DND-41 (cell line): Measurements from ENCODE around the gene DYRK1B.

Experiments
- ATAC-seq: fragments of 200-7000 bp; cut with Tn5 transposase; 3 replicates; pipeline ENCODE4 v1.9.1; 2021; ENCODE audit warnings: low read depth; ENCODE audit not compliant: insufficient read depth
- DNase-seq: peaks from one replicate; pipeline ENCODE4 v3.0.0-alpha.2; 2020
- H2AFZ ChIP-seq: 2 replicates; pipeline ENCODE4 v1.6.0; 2012; ENCODE audit warnings: low read depth, low read length
- H3K27ac ChIP-seq: 2 replicates; pipeline ENCODE4 v1.5.1; 2012; ENCODE audit warnings: low read length, inconsistent platforms
- H3K27me3 ChIP-seq: fragments of 200-600 bp; sonication (generic); 2 replicates; pipeline ENCODE4 v1.6.0; 2012; ENCODE audit warnings: low read length, mild to moderate bottlenecking, inconsistent platforms; ENCODE audit not compliant: insufficient read depth, poor library complexity
- H3K36me3 ChIP-seq: 2 replicates; pipeline ENCODE4 v1.5.1; 2012; ENCODE audit warnings: low read length, inconsistent platforms; ENCODE audit not compliant: insufficient read depth
- H3K4me1 ChIP-seq: 2 replicates; pipeline ENCODE4 v1.5.1; 2012; ENCODE audit warnings: mild to moderate bottlenecking, low read length; ENCODE audit not compliant: insufficient read depth
- H3K4me2 ChIP-seq: 2 replicates; pipeline ENCODE4 v1.6.0; 2012; ENCODE audit warnings: mild to moderate bottlenecking, moderate library complexity, low read length, inconsistent platforms; ENCODE audit not compliant: insufficient read depth
- H3K4me3 ChIP-seq, 2 experiments: fragments of 200-600 bp in 1 of 2; shearing (Covaris generic) in 1 of 2; 2 replicates each; pipeline ENCODE4 v1.5.1; 2012 to 2016; ENCODE audit warnings: inconsistent platforms in 2 of 2, low read length in 2 of 2, mild to moderate bottlenecking in 2 of 2, low read depth in 1 of 2, moderate library complexity in 1 of 2
- H3K79me2 ChIP-seq: 2 replicates; pipeline ENCODE4 v1.6.0; 2012; ENCODE audit warnings: low read length, inconsistent platforms; ENCODE audit not compliant: insufficient read depth
- H3K9ac ChIP-seq: 2 replicates; pipeline ENCODE4 v1.6.0; 2012; ENCODE audit warnings: low read depth, mild to moderate bottlenecking, inconsistent platforms, low read length, moderate library complexity
- H3K9me3 ChIP-seq: 2 replicates; pipeline ENCODE4 v1.5.1; 2012; ENCODE audit warnings: low read length, moderate library complexity, mild to moderate bottlenecking, inconsistent platforms; ENCODE audit not compliant: insufficient read depth, severe bottlenecking
- H4K20me1 ChIP-seq: 2 replicates; pipeline ENCODE4 v1.6.0; 2012; ENCODE audit warnings: low read length; ENCODE audit not compliant: insufficient read depth
- EZH2 ChIP-seq: IDR thresholded peaks from 3 replicates; pipeline ENCODE4 v1.6.1; 2012; ENCODE audit warnings: borderline replicate concordance, low read depth, mild to moderate bottlenecking, moderate library complexity, low read length, inconsistent platforms; ENCODE audit not compliant: severe bottlenecking
- TF ChIP-seq, protein P1 (sequence below): IDR thresholded peaks from 2 replicates; pipeline ENCODE4 v1.5.1; 2012; ENCODE audit warnings: borderline replicate concordance, low read length, moderate library complexity, mild to moderate bottlenecking; ENCODE audit not compliant: poor library complexity, severe bottlenecking; ENCODE audit errors: extremely low read depth

The DYRK1B gene

GRCh38 chr19:39850892-39851291, 16.9 kb upstream of the DYRK1B start:
- no peak overlapping the region for H3K27ac ChIP-seq
- H3K36me3 ChIP-seq: no peaks in the 10 kb centered on the region
- ATAC-seq: no peak

DNA sequence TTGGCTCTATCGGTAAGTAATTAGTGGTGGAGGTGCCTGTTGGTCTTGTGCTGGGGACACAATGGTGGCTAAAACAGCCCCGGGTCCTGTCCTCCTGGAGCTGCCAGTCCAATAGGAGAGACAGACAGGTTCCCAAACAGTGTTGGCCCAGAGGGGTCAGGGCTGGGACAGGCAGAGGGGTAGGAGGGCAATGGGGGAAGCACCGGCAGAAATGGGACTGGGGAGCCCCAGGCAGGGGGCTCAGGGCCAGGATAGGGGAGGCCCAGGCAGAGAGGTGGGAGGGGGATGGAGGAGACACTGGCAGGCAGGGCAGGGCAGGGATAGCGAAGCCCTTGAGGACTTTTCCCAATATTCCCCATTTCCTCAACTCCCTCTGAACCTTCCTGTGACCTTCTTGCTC, 14.4 kb upstream of the DYRK1B start:
- DNase-seq: no peak
- no peaks in the 10 kb centered on the region for H3K36me3 ChIP-seq
- no peak overlapping the region for H3K4me2 ChIP-seq
- H3K9me3 ChIP-seq: no peaks in the 10 kb centered on the region
- H3K4me1 ChIP-seq: peaks cover 33% of the 10 kb centered on the region
- no peak overlapping the region for H2AFZ ChIP-seq
- H3K27ac ChIP-seq: no peak overlapping the region
- ATAC-seq: no peak
- no peak overlapping the region for H3K9ac ChIP-seq
- H3K27me3 ChIP-seq: no peaks in the 10 kb centered on the region
- TF ChIP-seq, protein P1, sequence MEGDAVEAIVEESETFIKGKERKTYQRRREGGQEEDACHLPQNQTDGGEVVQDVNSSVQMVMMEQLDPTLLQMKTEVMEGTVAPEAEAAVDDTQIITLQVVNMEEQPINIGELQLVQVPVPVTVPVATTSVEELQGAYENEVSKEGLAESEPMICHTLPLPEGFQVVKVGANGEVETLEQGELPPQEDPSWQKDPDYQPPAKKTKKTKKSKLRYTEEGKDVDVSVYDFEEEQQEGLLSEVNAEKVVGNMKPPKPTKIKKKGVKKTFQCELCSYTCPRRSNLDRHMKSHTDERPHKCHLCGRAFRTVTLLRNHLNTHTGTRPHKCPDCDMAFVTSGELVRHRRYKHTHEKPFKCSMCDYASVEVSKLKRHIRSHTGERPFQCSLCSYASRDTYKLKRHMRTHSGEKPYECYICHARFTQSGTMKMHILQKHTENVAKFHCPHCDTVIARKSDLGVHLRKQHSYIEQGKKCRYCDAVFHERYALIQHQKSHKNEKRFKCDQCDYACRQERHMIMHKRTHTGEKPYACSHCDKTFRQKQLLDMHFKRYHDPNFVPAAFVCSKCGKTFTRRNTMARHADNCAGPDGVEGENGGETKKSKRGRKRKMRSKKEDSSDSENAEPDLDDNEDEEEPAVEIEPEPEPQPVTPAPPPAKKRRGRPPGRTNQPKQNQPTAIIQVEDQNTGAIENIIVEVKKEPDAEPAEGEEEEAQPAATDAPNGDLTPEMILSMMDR: no peak
- TF ChIP-seq EZH2: no peak
- peaks cover 24% of the 10 kb centered on the region for H4K20me1 ChIP-seq
- no peak overlapping the region for H3K4me3 ChIP-seq
- H3K79me2 ChIP-seq: peaks cover 28% of the 10 kb centered on the region

More at GRCh38 chr19:39850892-39851291, 16.9 kb upstream of the DYRK1B start:
- Histone ChIP-seq H3K4me3 (no peak overlapping the region), H3K27me3 (no peaks in the 10 kb centered on the region), H3K9me3 (no peaks in the 10 kb centered on the region), H3K4me1 (peaks cover 10% of the 10 kb centered on the region), H3K4me2 (no peak overlapping the region), H4K20me1 (peaks cover under 1% of the 10 kb centered on the region; the same call in 1 of the 2 replicates), H2AFZ (no peak overlapping the region), H3K9ac (no peak overlapping the region), H3K79me2 (peaks cover 3% of the 10 kb centered on the region)
- DNase-seq: no peak
- TF ChIP-seq EZH2: no peak
- TF ChIP-seq, protein P1: no peak

DNA sequence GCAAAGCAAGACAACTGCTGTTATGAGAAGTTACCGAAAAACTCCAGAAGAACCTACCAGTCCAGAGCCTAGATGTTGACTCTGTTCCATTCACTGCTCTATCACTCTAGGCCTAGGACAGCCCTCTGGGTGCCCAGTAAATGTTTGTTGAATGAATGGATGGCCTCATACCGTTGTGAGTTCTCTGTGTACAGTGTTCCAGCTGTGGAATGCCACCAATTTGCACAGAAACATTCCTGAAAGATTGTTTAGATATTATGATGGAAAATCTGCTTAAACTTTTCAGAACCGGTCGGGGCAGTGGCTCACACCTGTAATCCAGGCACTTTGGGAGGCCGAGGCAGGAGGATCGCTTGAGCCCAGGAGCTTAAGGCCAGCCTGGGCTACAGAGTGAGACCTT, 13.6 kb upstream of the DYRK1B start:
- Histone ChIP-seq H3K9me3 (no peaks in the 10 kb centered on the region), H3K79me2 (peaks cover 37% of the 10 kb centered on the region), H2AFZ (no peak overlapping the region; the same call in 1 of the 2 replicates), H3K27me3 (no peaks in the 10 kb centered on the region), H3K4me1 (peaks cover 41% of the 10 kb centered on the region), H3K4me3 (no peak overlapping the region), H3K27ac (no peak overlapping the region), H3K36me3 (peaks cover 4% of the 10 kb centered on the region; the same call in 1 of the 2 replicates), H3K9ac (no peak overlapping the region), H3K4me2 (no peak overlapping the region), H4K20me1 (peaks cover 33% of the 10 kb centered on the region)
- no peak for TF ChIP-seq EZH2
- TF ChIP-seq, protein P1: no peak
- ATAC-seq (no peak), DNase-seq (no peak)

GRCh38 chr19:39846678-39847486, 12.9 kb upstream of the DYRK1B start:
- H3K4me2 ChIP-seq: peak overlapping the region; percentile 83

More at GRCh38 chr19:39846678-39847486, 12.9 kb upstream of the DYRK1B start:
- H3K4me1 ChIP-seq: peaks cover 45% of the 10 kb centered on the region
- peak overlapping the region; percentile 71 for H3K9ac ChIP-seq
- TF ChIP-seq, protein P1: no peak
- TF ChIP-seq EZH2: no peak
- no peaks in the 10 kb centered on the region for H3K9me3 ChIP-seq
- H3K79me2 ChIP-seq: peaks cover 42% of the 10 kb centered on the region
- H4K20me1 ChIP-seq: peaks cover 36% of the 10 kb centered on the region
- H3K27me3 ChIP-seq: no peaks in the 10 kb centered on the region
- peak overlapping the region; percentile 95 to 99 for H3K4me3 ChIP-seq
- DNase-seq: no peak
- H3K36me3 ChIP-seq: peaks cover 4% of the 10 kb centered on the region; the same call in 1 of the 2 replicates
- peak overlapping the region; percentile 82 for H2AFZ ChIP-seq
- no peak for ATAC-seq
- peak overlapping the region; percentile 90 for H3K27ac ChIP-seq
